ENCODE data around the gene CAPN9.

Gene CAPN9

GRCh38 chr1:230750576-230750975 is 3.4 kb downstream of the CAPN9 start:
- Histone ChIP-seq H3K4me3 (ENCODE audit: low read length) (no peak overlapping the region), H3K9me3 (ENCODE audit: control insufficient read depth, insufficient read depth, low read length) (no peaks in the 10 kb centered on the region)
- TF ChIP-seq EZH2phosphoT487 (IDR thresholded peaks at IDR 0.05; ENCODE audit: borderline replicate concordance, low read length) (no peak), CTCF (IDR thresholded peaks at IDR 0.05; ENCODE audit: low read depth, low read length, poor library complexity, severe bottlenecking) (no peak)

GRCh38 chr1:230750986-230751625 is 3.9 kb downstream of the CAPN9 start:
- TF ChIP-seq CTCF (IDR thresholded peaks at IDR 0.05; ENCODE audit: low read depth, low read length, poor library complexity, severe bottlenecking) (no peak), EZH2phosphoT487 (IDR thresholded peaks at IDR 0.05; ENCODE audit: borderline replicate concordance, low read length) (no peak)
- no peaks in the 10 kb centered on the region for H3K9me2 ChIP-seq (replicated peaks; ENCODE audit: control insufficient read depth, low read length)
- H3K4me2 ChIP-seq (ENCODE audit: low read length) = no peak overlapping the region
- H3K27ac ChIP-seq (ENCODE audit: low read depth, low read length) = no peak overlapping the region
- peaks cover 17% of the 10 kb centered on the region for H3K4me1 ChIP-seq (ENCODE audit: control insufficient read depth, low read length)
- H3K36me3 ChIP-seq (ENCODE audit: control insufficient read depth, low read length) = no peaks in the 10 kb centered on the region
- no peaks in the 10 kb centered on the region for H3K79me2 ChIP-seq (ENCODE audit: control insufficient read depth, low read length)
- H3F3A ChIP-seq (ENCODE audit: control insufficient read depth, insufficient read depth) = no peaks in the 10 kb centered on the region
- H3K27me3 ChIP-seq (ENCODE audit: control insufficient read depth, low read length) = no peaks in the 10 kb centered on the region
- no peaks in the 10 kb centered on the region for H4K20me1 ChIP-seq (ENCODE audit: control insufficient read depth, insufficient read depth, low read depth, low read length)
- H3K4me3 ChIP-seq (ENCODE audit: low read length) = no peak overlapping the region
- no peaks in the 10 kb centered on the region for H3K9me3 ChIP-seq (ENCODE audit: control insufficient read depth, insufficient read depth, low read length)

More at GRCh38 chr1:230750576-230750975, 3.4 kb downstream of the CAPN9 start:
- Histone ChIP-seq H3K27me3 (ENCODE audit: control insufficient read depth, low read length) (no peaks in the 10 kb centered on the region), H4K20me1 (ENCODE audit: control insufficient read depth, insufficient read depth, low read depth, low read length) (no peaks in the 10 kb centered on the region), H3K79me2 (ENCODE audit: control insufficient read depth, low read length) (no peaks in the 10 kb centered on the region), H3K4me1 (ENCODE audit: control insufficient read depth, low read length) (peaks cover 17% of the 10 kb centered on the region), H3K27ac (ENCODE audit: low read depth, low read length) (no peak overlapping the region), H3K9me2 (replicated peaks; ENCODE audit: control insufficient read depth, low read length) (no peaks in the 10 kb centered on the region), H3F3A (ENCODE audit: control insufficient read depth, insufficient read depth) (no peaks in the 10 kb centered on the region), H3K4me2 (ENCODE audit: low read length) (no peak overlapping the region), H3K36me3 (ENCODE audit: control insufficient read depth, low read length) (no peaks in the 10 kb centered on the region)

GRCh38 chr1:230752407-230752806 is 5.2 kb downstream of the CAPN9 start:
- no peaks in the 10 kb centered on the region for H4K20me1 ChIP-seq (ENCODE audit: control insufficient read depth, insufficient read depth, low read depth, low read length)
- H3K9me3 ChIP-seq (ENCODE audit: control insufficient read depth, insufficient read depth, low read length) = no peaks in the 10 kb centered on the region
- TF ChIP-seq CTCF (IDR thresholded peaks at IDR 0.05; ENCODE audit: low read depth, low read length, poor library complexity, severe bottlenecking) = no peak
- no peak for TF ChIP-seq EZH2phosphoT487 (IDR thresholded peaks at IDR 0.05; ENCODE audit: borderline replicate concordance, low read length)
- no peaks in the 10 kb centered on the region for H3K36me3 ChIP-seq (ENCODE audit: control insufficient read depth, low read length)
- peaks cover 17% of the 10 kb centered on the region for H3K4me1 ChIP-seq (ENCODE audit: control insufficient read depth, low read length)
- H3K4me3 ChIP-seq (ENCODE audit: low read length) = no peak overlapping the region
- no peak overlapping the region for H3K4me2 ChIP-seq (ENCODE audit: low read length)
- H3K9me2 ChIP-seq (replicated peaks; ENCODE audit: control insufficient read depth, low read length) = no peaks in the 10 kb centered on the region
- H3F3A ChIP-seq (ENCODE audit: control insufficient read depth, insufficient read depth) = no peaks in the 10 kb centered on the region
- no peaks in the 10 kb centered on the region for H3K27me3 ChIP-seq (ENCODE audit: control insufficient read depth, low read length)
- no peaks in the 10 kb centered on the region for H3K79me2 ChIP-seq (ENCODE audit: control insufficient read depth, low read length)
- H3K27ac ChIP-seq (ENCODE audit: low read depth, low read length) = no peak overlapping the region
